ENCODE results near the gene LHX3.

- TF ChIP-seq CTCF (IDR thresholded peaks at IDR 0.05) (no peak), POLR2AphosphoS5 (IDR thresholded peaks at IDR 0.05) (no peak), POLR2A (IDR thresholded peaks at IDR 0.05) (no peak)
These were observed 30.2 kb upstream of the LHX3 start for GRCh38 chr9:136235171-136235570.

Measured in stomach (tissue), 4 donors.